ENCODE measurements around the gene ATF6.

DNA sequence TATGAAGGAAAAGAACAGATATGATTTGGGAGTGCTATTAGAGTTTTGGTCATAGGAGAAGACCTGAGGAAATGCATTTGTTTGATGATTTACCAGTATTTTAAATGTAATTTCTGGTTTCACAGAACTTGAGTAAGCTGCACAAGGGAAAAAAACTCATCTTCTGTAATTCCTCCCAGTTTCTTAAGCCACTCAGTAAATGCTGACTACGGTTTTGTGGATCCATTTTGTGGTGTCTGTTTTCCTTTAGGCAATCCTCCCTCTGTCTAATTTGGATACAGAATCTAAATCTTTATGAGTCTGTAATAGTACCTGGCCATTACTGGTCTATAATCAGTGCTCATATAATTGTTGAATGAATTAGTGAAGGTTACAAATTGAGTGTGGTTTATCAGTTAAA, 185.5 kb downstream of the ATF6 start:
- TF ChIP-seq SUZ12 (IDR thresholded peaks at IDR 0.05), result no peak
- no peak for TF ChIP-seq BHLHE40 (IDR thresholded peaks at IDR 0.05; ENCODE audit: borderline replicate concordance)
- no peak for TF ChIP-seq NFRKB (IDR thresholded peaks at IDR 0.05)
- TF ChIP-seq FOXK2 (IDR thresholded peaks at IDR 0.05), result no peak
- TF ChIP-seq CTBP1 (IDR thresholded peaks at IDR 0.05; ENCODE audit: borderline replicate concordance), result no peak
- no peak for TF ChIP-seq FOXA1 (IDR thresholded peaks at IDR 0.05)
- no peak for TF ChIP-seq TARDBP (IDR thresholded peaks at IDR 0.05)
- no peak for TF ChIP-seq L3MBTL2 (conservative IDR thresholded peaks at IDR 0.05)
- no peak for TF ChIP-seq FOXM1 (IDR thresholded peaks at IDR 0.05; ENCODE audit: borderline replicate concordance)

Data from HEK293T (cell line).